ENCODE data around the gene ARHGEF25. TPM values are rescaled to one million over a fixed set of nuclear protein-coding genes. Genes with fewer than 3 reads are reported as not detected.
A peak's percentile ranks its signal among the peaks of the same experiment; 100 is the strongest.

Gene ARHGEF25
- total and polyA plus RNA-seq, 2 donors from 2014 or later = 10.9 to 15.0 TPM

DNA sequence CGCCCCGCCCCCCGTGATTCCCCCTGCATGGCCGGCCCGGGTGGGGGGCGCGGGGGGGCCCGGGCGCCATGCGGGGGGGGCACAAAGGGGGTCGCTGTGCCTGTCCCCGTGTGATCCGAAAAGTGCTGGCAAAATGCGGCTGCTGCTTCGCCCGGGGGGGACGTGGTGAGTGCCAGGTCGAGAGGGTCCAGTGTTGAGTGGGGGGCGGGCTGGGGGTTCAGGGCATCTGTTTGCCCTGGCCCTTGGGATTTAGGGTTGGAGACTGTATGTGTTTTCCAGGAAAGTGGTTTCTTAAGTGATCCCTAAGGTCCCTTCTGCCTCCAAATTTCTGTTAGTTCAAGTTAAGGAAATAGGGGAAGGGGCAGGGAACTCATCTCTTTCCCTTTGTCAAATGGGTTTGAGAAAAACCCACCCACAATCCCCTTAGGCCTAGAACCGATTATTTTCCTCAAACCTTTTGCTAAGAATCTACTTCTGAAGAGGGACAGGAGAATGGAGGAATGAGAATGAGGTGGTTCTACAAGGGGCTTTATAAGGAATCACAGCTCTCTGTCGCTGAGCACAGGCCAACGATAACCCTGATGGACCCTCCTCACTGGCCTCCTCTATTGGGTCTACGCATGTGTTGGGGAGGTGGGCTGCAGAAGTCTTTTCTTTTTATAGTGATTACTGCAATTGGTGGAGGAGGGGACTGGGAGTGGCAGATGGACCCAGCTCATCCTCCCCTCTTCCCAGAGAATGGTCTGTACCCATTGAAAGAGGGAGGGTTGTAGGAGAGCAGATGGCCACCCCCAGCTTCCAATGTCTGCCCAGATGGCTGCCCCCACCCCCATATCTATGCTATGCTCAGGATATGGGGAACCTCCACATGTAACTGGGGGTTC is 834 bp downstream of the ARHGEF25 start:
- H3K36me3 ChIP-seq (ENCODE audit: control insufficient read depth in 2 of 3, insufficient read depth in 3 of 3, low read length in 3 of 3) = no peaks in the 10 kb centered on the region
- H3K4me3 ChIP-seq (ENCODE audit: low read length in 3 of 3) = peak overlapping the region in 2 of 3 donors; percentile 4 to 54
- TF ChIP-seq, protein P1, sequence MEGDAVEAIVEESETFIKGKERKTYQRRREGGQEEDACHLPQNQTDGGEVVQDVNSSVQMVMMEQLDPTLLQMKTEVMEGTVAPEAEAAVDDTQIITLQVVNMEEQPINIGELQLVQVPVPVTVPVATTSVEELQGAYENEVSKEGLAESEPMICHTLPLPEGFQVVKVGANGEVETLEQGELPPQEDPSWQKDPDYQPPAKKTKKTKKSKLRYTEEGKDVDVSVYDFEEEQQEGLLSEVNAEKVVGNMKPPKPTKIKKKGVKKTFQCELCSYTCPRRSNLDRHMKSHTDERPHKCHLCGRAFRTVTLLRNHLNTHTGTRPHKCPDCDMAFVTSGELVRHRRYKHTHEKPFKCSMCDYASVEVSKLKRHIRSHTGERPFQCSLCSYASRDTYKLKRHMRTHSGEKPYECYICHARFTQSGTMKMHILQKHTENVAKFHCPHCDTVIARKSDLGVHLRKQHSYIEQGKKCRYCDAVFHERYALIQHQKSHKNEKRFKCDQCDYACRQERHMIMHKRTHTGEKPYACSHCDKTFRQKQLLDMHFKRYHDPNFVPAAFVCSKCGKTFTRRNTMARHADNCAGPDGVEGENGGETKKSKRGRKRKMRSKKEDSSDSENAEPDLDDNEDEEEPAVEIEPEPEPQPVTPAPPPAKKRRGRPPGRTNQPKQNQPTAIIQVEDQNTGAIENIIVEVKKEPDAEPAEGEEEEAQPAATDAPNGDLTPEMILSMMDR (IDR thresholded peaks at IDR 0.05; ENCODE audit: borderline replicate concordance, extremely low read depth, insufficient read depth) = no peak
- H3K9me3 ChIP-seq (ENCODE audit: control insufficient read depth in 2 of 3, insufficient read depth in 1 of 3, low read length in 3 of 3) = no peaks in the 10 kb centered on the region
- H3K27ac ChIP-seq (ENCODE audit: low read depth in 2 of 2, low read length in 2 of 2) = no peak overlapping the region
- FAIRE-seq (no peak), DNase-seq (peak in 1 of 5 donors; percentile 56)
- intact Hi-C loops (cut with DNase I) = no loop called here
- H3K27me3 ChIP-seq (ENCODE audit: control insufficient read depth, insufficient read depth, low read length) = no peaks in the 10 kb centered on the region
- peaks cover 0 to 2% (median 0%) of the 10 kb centered on the region in 3 donors for H3K4me1 ChIP-seq (ENCODE audit: control insufficient read depth in 2 of 3, insufficient read depth in 2 of 3, low read depth in 1 of 3, low read length in 3 of 3)
- no peak overlapping the region for H3K9ac ChIP-seq (ENCODE audit: low read length in 3 of 3)

DNA sequence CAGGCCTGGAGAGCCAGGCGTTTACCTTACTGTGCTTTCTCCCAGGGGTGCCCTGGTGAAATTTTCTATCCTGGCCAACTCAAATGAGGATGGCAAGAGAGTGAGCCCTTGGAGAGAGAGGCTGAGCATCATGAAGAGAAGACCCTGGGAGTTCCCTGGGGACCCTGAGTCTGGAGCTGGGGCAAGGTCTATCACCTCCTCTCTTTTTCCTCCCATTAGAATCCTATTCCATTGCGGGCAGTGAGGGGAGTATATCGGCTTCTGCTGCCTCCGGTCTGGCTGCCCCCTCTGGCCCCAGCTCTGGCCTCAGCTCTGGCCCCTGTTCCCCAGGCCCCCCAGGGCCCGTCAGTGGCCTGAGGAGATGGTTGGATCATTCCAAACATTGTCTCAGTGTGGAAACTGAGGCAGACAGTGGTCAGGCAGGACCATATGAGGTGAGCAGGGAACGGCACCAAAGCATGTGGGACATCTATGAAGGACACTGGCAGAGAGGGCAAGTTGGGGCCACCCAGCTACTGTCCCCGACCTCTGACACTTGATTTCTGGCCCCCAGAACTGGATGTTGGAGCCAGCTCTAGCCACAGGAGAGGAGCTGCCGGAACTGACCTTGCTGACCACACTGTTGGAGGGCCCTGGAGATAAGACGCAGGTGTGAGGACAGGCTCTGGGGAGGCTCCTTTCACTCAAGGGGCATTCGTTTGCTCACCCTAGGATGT is 1.6 kb downstream of the ARHGEF25 start:
- H3K9ac ChIP-seq (ENCODE audit: low read length in 3 of 3) = no peak overlapping the region
- H3K27ac ChIP-seq (ENCODE audit: low read depth in 2 of 2, low read length in 2 of 2) = no peak overlapping the region
- no peaks in the 10 kb centered on the region for H3K36me3 ChIP-seq (ENCODE audit: control insufficient read depth in 2 of 3, insufficient read depth in 3 of 3, low read length in 3 of 3)
- TF ChIP-seq, protein P1 (IDR thresholded peaks at IDR 0.05; ENCODE audit: borderline replicate concordance, extremely low read depth, insufficient read depth) = no peak
- no peaks in the 10 kb centered on the region for H3K27me3 ChIP-seq (ENCODE audit: control insufficient read depth, insufficient read depth, low read length)
- intact Hi-C loops (cut with DNase I) = no loop called here
- no peak overlapping the region for H3K4me3 ChIP-seq (ENCODE audit: low read length in 3 of 3)
- DNase-seq (peak in 1 of 5 donors; percentile 46), FAIRE-seq (no peak)
- H3K4me1 ChIP-seq (ENCODE audit: control insufficient read depth in 2 of 3, insufficient read depth in 2 of 3, low read depth in 1 of 3, low read length in 3 of 3) = peaks cover 0 to 2% (median 0%) of the 10 kb centered on the region in 3 donors
- no peaks in the 10 kb centered on the region for H3K9me3 ChIP-seq (ENCODE audit: control insufficient read depth in 2 of 3, insufficient read depth in 1 of 3, low read length in 3 of 3)

DNA sequence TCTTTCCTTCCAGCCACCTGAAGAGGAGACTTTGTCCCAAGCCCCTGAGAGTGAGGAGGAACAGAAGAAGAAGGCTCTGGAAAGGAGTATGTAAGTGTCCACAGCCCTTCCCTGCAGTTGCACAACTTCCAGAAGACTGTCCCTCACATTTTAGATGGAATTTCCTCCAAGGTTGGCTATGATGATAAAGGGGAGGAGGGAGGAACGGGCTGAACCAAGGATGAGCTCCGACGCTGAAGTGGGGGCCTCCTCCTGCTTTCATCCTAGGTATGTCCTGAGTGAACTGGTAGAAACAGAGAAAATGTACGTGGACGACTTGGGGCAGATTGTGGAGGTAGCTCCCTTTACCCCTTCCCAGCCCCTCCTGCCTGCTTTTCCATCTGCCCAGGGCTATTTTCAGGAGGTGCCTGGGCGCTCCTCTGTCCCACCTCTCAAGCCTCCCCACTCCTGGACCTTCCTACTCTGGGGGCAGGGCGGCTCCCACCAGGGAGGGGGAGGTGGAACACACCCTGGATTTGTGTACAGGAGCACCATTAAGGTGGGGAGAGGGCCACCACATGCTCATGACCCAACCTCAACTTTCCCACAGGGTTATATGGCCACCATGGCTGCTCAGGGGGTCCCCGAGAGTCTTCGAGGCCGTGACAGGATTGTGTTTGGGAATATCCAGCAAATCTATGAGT is 2.3 kb downstream of the ARHGEF25 start:
- FAIRE-seq = no peak

More for the DNA sequence above, 2.3 kb downstream of the ARHGEF25 start:
- H3K27me3 ChIP-seq (ENCODE audit: control insufficient read depth, insufficient read depth, low read length) = no peaks in the 10 kb centered on the region
- no peaks in the 10 kb centered on the region for H3K9me3 ChIP-seq (ENCODE audit: control insufficient read depth in 2 of 3, insufficient read depth in 1 of 3, low read length in 3 of 3)
- H3K27ac ChIP-seq (ENCODE audit: low read depth in 2 of 2, low read length in 2 of 2) = no peak overlapping the region
- H3K36me3 ChIP-seq (ENCODE audit: control insufficient read depth in 2 of 3, insufficient read depth in 3 of 3, low read length in 3 of 3) = no peaks in the 10 kb centered on the region
- H3K4me3 ChIP-seq (ENCODE audit: low read length in 3 of 3) = no peak overlapping the region
- DNase-seq = no peak
- TF ChIP-seq, protein P1 (IDR thresholded peaks at IDR 0.05; ENCODE audit: borderline replicate concordance, extremely low read depth, insufficient read depth) = no peak
- intact Hi-C loops (cut with DNase I) = no loop called here
- peaks cover 0 to 2% (median 0%) of the 10 kb centered on the region in 3 donors for H3K4me1 ChIP-seq (ENCODE audit: control insufficient read depth in 2 of 3, insufficient read depth in 2 of 3, low read depth in 1 of 3, low read length in 3 of 3)
- no peak overlapping the region for H3K9ac ChIP-seq (ENCODE audit: low read length in 3 of 3)

All from kidney (tissue), 14 donors.